Iris pigment epithelial cell (primary cell): ENCODE measurements around the gene PGD.
"Not testable (repeated sequence)": the region's sequence is repeated elsewhere in the genome, so short reads cannot be mapped to it uniquely, and the experiment has no call there.

Experiments used
- DNase-seq: peaks from one replicate; pipeline ENCODE4 v3.0.0-alpha.2; 2011; ENCODE audit warnings: low read depth

The PGD gene

DNA sequence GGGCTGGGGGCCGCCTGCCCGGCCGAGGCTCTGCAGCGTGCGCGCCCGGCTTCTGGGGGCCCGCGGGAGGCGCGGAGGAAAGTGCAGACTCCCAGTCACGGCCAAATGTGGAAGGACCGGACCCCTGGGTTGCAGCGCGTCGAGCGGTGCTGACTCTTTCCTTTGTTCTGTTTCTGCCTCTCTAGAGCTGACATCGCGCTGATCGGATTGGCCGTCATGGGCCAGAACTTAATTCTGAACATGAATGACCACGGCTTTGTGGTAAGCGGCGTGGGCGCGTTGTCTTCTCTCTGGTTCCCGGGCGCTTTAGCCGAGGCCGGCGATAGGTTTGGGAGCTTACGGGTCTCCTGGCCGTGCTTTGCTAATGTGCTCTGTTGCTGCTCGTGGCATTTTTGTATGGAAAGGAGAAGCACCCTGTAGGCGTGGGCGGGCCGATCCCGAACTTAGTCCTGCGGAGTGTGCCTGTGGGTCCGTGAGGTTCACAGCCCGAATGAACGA lies 629 bp downstream of the PGD start:
- peak; percentile 62 for DNase-seq

DNA sequence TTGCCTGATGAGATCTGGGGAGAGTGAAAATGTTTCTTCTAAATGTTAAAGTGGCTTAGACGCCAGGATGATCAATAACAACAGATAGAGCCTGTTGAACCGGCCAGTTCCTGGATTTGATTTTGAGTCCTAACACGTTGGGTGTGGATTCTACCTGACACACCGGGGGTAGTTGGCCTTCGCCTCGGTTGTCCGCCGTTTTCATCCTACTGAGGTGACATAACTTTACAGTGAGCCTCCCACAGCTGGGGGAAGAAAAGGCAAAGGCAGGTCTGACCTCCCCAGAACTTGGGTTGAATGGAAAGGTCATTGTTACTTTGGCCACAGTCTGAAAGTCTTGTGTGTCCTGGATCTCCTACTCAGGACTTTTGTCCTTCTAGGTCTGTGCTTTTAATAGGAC lies 1.1 kb downstream of the PGD start:
- DNase-seq: no peak

DNA sequence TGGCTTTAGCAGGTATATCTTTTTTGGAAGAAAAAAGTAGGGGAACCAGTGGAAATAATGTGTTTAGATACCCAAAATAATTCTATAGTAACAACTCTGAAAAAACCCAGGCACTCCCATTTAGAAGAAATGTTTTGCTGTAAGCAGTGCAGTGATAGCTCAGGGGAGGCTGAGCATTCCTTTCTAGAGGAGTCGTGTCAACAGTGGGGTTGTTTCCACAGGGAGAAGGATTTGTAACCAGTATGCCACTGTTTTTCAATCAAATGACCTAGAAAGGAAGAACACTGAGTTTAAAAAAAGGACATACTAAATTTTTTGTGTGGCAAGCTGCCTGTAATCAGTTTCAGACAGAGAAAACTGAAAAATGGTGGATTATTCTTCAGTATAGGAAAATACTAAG lies 2.4 kb downstream of the PGD start:
- DNase-seq: peak; percentile 73

DNA sequence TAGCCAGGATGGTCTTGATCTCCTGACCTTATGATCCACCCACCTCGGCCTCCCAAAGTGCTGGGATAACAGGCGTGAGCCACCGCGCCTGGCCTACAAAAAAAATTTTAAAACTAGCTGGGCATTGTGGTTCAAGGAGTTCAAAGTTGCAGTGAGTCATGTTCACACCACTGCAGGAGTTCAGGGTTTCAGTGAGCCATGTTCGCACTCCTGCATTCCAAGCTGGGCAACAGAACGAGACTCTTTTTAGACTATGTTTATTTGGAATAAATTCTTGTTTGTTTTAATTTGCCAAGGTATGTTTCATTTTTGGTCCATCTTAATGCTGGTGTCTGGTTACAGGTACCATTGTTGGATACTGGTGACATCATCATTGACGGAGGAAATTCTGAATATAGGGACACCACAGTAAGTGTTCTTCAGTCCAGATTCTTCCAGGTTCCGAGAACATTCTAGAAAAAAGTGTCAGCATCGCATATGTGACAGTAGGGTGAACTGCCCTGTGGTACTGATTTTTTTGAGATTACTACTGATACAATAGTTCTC lies 3.9 kb downstream of the PGD start:
- peak; percentile 91 for DNase-seq

DNA sequence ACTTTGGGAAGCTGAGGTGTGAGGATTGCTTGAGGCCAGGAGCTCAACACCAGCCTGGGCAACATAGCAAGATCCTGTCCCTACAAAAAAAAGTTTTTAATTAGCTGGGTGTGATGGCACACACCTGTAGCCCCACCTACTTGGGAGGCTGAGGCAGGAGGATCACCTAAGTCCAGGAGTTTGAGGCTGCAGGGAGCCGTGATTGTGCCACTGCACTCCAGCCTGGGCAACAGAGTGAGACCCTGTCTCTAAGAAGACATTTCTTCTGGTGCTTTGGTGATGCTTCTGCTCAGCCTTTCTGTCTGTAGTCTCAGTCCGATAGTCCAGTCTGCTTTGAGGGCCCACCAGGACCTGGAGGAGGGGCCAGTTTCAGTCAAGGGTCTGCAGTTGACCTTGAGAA lies 8.3 kb downstream of the PGD start:
- no peak for DNase-seq

DNA sequence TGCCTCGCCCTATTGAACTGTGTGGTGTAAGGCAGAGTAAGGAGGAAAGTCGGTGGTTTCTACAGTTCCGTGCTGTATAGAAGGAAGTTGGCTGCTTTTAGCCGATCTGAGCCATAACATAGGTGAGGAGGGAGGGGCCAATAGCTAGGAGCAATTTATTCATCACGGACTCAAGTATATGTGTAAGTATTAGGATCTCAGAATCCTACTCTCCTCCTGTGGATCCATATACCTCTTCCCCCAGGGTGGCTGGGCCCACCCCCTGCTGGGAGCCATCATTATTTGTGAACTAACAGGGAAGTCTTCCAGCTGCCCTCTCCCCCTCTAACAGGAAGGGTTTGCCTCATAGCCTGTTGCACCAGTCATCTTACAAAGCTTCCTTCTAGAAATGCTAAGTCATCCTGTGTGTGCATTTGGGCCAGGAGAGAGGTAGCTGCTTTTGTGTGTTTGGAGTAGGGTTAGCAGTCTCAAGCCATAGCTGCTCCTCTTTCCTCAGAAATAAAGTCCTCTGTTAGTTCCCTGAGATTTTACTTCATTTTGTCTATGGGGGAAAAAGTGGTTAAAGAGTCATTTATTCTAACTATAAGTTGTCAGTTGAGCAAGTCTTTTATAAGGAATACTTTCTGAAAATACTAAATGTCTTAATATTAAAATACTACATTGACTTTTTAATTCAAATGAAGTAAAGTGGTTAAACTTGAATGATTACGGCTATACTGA lies 16.5 kb downstream of the PGD start:
- DNase-seq: peak; percentile 94

DNA sequence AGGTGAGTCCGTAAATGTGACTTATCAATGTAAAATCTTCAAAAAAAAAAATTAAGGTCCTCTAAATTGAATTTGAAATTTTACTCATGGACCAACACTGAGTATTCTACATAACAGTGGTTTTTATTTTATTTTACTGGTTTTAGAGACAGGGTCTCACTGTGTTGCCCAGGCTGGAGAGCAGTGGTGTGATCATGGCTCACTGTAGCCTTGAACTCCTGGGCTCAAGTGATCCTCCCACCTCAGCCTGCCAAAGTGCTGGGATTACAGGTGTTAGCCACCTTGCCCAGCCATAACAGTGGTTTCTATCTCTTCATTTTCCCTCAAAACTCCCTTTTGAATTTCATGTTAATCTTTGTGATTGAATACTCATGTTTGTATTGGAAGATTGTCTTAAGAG lies 17.1 kb downstream of the PGD start:
- DNase-seq: not testable (repeated sequence)

DNA sequence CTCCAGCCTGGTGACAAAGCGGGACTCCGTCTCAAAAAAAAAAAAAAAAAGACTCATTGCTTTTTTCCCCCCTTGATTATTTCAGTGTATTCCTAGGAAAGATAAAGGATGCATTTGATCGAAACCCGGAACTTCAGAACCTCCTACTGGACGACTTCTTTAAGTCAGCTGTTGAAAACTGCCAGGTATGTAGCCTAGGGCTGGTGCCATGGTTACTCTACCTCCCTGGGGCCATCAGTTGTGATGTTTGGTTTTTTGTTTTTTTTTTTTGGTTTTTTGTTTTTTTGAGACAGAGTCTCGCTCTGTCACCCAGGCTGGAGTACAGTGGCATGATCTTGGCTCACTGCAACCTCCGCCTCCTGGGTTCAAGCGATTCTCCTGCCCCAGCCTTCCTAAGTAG lies 19.9 kb downstream of the PGD start:
- DNase-seq: not testable (repeated sequence)

DNA sequence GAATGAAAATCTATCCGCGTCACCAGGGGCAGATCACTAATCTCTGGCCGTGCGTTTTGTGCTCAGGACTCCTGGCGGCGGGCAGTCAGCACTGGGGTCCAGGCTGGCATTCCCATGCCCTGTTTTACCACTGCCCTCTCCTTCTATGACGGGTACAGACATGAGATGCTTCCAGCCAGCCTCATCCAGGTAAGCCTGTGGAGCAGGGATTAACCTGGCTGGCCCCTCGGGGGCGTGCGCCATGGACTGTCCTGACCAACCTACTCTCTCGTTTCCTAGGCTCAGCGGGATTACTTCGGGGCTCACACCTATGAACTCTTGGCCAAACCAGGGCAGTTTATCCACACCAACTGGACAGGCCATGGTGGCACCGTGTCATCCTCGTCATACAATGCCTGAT lies 20.5 kb downstream of the PGD start:
- no peak for DNase-seq

DNA sequence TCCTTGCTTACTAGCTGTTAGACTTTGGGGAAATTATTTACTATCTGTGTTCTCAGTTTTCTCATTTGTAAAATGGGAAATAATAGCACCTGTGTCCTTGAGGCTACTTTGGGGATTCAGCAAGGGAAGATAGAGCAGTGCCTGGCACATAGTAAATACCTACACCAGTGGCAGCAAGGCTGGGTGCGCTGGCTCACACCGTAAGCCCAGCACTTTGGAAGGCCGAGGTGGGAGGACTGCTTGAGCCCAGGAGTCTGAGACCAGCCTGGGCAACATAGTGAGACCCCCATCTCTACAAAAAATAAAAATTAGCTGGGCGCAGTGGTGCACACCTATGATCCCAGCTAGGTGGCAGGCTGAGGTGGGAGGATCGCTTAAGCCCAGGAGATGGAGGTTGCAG lies 22.8 kb downstream of the PGD start:
- DNase-seq: no peak

DNA sequence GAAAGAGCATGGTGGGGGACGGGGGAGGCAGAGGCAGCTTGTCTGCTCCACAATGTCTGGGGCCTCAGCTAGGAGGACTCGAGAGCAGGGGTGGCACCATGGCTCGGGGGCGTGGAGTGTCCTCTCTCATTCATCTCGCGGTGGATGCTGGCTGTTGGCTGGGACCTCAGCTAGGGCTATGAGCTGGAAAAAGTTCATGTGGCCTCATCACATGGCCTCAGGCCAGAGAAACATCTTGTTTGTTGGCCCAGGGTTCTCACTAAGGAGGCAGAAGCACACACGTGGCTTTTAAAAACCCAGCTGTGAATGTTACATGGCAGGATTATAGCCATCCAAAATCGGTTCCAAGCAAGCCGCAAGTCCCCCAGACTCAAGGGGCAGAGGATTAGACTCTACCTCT lies 25.2 kb downstream of the PGD start:
- DNase-seq: peak; percentile 61

DNA sequence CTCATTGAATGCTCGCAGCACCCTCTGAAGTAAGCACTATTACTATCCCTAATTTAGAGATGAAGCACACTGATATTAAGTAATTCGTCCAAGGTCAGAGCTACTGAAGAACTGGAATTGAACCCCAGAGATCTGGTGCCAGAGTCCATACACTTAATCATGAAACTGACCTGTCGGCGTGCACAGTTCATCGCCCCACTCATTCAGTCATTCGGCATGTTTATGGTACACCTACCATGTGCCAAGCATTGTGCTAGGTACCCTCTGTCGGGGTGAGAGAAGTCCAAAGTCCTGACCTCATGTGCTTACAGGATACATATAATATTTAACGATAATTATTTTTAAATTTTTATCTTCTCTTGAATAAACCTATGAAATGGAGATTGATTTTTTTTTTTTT lies 25.8 kb downstream of the PGD start:
- no peak for DNase-seq

DNA sequence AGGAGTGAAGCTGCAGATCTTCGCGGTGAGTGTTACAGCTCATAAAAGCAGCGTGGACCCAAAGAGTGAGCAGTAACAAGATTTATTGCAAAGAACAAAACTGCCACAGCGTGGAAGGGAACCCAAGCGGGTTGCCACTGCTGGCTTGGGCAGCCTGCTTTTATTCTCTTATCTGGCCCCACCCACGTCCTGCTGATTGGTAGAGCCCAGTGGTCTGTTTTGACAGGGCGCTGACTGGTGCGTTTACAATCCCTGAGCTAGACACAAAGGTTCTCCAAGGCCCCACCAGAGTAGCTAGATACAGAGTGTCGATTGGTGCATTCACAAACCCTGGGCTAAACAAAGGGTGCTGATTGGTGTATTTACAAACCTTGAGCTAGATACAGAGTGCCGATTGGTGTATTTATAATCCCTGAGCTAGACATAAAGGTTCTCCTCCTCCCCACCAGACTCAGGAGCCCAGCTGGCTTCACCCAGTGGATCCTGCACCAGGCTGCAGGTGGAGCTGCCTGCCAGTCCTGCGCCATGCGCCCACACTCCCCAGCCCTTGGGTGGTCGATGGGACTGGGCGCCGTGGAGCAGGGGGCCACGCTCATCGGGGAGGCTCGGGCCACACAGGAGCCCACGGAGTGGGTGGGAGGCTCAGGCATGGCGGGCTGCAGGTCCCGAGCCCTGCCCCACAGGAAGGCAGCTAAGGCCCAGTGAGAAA lies 27.1 kb downstream of the PGD start:
- DNase-seq: not testable (repeated sequence)

DNA sequence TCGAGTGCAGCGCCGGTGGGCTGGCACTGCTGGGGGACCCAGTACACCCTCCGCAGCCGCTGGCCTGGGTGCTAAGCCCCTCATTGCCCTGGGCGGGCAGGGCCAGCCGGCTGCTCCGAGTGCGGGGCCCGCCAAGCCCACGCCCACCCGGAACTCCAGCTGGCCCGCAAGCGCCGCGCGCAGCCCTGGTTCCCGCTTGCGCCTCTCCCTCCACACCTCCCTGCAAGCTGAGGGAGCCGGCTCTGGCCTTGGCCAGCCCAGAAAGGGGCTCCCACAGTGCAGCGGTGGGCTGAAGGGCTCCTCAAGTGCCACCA lies 27.6 kb downstream of the PGD start:
- DNase-seq: not testable (repeated sequence)

DNA sequence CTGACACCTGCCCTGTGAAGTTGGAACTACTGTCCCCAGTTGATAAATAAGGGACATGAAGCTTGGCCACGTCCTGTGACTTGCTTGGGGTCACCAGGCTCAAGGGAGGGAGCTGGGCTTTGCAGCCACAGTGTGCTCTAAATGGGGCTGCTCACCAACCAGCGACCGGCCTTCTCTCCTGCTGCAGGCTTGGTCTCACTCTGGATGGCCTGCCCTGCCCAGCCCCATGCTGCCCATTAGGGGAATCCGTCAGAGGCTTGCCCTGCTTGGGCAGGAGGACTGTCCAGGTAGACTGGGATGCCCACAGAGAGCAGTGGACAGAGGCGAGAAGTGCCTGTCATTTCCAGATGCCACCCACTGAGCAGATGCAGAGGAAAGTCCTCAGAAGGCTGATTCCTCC lies 30.1 kb downstream of the PGD start:
- DNase-seq: no peak

DNA sequence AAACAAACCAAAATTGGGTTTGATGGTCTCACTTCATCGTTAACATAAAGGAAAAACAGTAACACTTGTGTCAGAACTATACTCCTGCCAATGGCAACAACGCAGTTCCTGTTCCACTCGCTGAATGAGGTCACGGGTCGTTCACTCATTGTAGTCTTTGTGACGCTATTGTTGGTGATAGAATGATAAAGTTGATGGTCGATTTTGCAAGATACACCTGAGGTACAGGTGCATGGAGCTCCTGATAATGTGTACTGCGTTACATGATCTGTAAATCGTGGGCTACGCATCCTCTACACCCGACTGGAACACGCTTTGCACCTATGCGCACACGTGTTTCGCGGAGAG lies 31.0 kb downstream of the PGD start:
- peak; percentile 9 for DNase-seq

DNA sequence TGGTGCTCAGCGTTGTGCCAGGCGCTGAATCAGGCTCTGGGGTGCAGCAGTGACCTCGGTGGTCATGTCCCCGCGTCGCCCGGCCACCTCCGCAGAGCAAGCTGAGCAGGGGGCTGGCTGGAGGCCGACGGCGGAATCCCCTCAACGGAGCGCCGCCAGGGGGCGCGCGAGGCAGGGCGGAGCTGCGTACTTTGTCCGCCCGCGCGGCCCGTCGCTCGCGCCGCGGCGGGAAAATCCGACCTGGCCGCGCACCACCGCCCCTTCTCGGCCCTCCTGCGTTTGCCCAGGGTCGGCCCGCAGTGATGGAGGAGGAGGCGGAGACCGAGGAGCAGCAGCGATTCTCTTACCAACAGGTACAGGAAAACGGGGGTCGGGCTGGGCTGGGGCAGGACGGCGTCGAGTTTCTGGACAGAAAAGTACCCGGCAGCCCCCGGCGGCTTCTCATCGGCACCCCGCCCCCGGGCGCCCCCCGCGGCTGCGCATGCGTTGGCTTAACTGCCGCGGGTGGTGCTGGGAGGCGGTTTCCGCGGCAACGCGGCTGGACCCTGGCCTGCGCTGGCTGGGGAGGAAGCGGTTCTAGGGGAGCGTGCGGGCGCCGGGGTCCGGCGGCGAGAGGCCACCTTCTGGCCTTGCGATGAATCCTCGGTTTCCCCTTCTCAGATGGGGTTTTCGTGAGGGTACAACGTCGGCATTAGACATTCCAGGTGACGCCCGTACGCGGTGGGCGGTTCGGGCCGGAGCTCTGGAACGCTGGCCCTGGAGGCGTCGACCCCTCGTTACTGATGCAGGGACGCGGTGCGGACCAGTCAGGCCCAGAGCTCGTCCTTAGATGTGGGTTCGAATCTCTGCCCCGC lies 31.6 kb downstream of the PGD start, which contains the start of gene CENPS:
TSS of gene CENPS (plus strand) at position 218 of the 854 bp plus-strand sequence. CDS start at position 303, 85 bp downstream.
- peak; percentile 82 for DNase-seq

DNA sequence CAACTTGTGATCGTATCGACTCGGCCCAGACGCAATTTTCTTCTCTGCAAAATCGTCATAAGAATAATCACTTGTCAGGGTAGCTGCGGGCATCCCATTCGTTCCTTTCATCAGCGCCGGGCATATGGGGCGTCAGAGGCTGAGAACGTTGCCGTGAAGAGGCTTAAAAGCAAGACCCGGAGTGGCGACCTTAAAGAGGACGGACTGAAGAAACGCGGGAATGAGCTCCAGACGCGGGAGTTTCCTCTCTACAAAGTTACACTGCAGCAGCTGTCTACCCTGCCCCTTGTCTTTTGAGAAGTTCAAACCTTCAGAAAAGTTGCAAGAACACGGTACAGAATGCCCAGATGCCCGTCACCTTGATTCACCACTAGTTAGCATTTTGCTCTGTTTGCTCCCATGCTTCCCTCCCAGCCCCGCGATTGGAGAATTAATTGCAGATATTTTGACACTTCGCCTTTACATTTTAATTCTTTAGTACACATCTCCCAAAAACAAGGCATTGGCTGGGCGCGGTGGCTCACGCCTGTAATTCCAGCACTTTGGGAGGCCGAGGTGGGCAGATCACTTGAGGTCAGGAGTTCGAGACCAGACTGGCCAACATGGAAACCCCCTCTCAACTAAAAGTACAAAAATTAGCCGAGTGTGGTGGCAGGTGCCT lies 32.3 kb downstream of the PGD start:
- peak; percentile 49 for DNase-seq

DNA sequence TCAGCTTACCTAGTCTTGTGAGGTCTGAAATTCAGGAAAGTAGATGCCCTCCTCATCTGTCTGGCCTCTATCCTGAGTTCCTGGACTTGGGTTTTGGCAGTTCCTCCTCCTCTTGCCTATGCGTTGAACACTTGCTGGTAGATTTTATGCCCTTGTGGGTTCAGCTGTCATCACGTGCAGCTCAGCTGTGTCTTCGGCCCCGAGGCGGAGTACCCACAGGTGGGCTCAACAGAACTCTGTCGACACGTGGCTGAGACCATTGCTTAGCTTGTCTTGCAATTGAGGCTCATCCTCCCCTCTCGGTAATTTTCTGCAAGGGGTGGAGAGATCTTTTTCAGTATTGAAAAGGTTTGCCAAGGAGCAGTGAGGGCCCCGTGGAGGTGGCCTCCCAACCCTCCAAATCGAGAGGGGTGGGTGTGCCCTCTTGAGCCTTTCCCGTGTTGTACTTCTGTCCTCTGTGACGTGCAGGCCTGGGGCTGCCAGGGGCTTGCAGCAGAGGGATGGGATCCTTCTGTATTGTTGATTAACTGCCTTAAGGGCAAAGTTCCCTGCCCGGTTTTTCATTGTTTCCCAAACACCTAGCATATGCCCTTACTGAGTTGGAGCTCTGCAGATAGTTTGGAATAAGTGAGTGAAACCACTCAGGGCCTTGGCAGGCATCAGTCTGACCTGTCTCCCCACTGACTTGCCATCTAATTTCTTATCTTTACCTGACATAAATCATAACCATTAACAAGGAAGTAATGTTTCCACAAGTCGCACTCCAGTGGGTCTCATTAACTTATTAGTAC lies 34.2 kb downstream of the PGD start:
- DNase-seq: no peak

DNA sequence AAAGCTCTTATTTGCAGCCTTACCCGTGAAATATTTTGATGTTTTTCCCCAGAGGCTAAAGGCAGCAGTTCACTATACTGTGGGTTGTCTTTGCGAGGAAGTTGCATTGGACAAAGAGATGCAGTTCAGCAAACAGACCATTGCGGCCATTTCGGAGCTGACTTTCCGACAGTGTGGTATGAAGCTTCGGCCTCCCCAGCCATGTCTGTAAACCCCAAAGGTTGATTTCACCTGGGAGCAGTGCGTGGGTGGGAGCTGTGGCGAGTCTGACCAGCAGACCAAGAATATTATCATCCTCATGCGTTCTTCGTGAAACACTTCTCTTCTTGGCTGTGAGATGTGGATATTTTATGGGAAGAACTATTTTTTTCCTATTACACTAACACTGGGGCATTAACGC lies 34.9 kb downstream of the PGD start:
- no peak for DNase-seq

DNA sequence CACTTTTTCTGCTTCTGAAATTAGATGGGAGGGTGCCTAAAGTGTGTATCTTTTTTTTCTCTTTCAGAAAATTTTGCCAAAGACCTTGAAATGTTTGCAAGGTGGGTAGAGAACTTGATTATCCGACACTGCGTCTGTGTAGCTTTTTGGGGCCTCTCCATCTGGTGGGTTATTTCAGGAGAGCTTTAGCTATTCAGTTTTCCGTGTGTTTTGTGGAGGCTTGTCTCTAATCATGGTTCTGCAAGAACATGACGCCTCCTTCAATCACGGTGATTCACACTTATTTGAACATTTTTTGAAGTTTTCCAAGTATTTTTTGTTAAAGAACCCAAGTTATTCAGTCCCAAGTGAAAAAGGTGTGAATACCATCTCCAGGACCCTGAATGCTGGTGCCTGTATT lies 35.7 kb downstream of the PGD start:
- no peak for DNase-seq
